ENCODE measurements around the gene DNM3.

DNM3 gene

DNA sequence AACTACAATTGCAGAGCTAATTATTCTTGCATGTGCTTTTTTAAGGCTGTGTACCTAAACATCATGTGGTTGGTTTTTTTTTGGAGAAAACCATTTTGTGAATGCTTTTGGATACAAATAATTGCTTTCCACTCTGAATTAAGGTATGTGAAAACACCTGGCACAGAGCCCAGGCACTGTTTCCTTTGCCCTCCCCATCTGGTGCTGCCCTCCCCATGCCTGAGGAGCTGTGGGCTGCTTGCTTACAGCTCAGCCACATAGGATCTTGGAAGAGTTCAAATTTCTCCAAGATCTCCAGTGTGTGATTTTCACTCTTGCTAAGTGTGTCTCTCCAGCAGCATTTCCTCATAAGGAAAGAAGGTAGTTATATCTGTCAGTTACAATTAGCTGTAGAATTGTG is 27.8 kb downstream of the DNM3 start:
- DNase-seq (ENCODE audit: low read depth in 2 of 2): no peak

DNA sequence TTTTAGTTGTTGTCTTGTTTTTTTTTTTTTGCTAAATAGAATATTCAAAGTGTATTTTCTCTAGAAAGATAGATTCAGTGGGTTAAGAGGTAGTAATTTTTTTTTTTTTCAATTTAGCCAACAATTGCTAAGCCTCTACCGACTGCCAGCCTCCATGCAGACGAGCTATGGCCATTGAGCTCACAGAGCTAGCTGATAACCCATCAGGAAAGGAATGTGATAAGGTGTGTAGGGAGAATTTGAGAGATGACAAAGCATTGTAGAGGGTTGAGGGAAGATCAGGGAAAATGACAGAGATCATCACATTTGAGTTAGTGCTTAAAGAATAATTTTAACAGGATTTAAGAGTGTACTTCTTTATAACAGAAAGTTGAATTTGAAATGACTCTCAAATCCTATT is 30.6 kb downstream of the DNM3 start:
- no peak for DNase-seq (ENCODE audit: low read depth in 2 of 2)

DNA sequence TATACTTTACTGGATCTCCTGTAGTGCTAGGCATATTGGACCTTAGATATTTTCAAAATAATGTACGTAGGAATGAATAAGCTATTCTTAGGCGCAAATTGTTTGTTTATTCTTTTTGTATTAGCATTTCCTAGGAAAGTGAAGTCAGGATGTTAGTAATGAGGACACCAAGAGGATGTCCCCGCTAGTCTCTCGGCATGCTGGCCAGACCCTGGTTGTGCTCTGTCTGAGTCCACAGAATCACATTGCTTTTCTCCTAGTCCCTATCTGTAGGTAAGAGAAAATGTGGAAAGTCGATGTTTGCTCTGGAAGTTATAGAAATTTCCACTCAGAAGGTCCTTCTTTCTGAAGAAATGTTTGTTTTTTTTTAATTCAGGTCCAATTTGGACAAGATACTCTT is 31.1 kb downstream of the DNM3 start:
- no peak for DNase-seq (ENCODE audit: low read depth in 2 of 2)

DNA sequence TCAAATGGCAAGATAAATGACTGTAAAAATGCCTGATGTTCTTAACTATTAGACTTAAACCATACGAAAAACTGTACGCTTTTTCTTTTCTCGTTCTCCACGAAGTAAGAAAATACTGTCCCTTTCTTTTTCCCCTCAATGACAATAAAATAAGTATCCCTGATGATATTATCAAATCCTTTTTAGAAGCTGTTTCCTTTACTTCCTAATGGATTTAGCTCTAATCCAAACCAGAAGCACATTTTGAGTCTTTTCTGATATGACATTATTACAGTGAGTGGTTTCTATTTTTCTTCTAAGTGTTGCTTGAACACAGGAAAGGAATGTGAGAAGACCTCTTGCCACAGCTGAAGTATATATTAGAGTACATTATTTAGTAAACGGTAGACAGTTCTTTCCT is 32.4 kb downstream of the DNM3 start:
- no peak for DNase-seq (ENCODE audit: low read depth in 2 of 2)

DNA sequence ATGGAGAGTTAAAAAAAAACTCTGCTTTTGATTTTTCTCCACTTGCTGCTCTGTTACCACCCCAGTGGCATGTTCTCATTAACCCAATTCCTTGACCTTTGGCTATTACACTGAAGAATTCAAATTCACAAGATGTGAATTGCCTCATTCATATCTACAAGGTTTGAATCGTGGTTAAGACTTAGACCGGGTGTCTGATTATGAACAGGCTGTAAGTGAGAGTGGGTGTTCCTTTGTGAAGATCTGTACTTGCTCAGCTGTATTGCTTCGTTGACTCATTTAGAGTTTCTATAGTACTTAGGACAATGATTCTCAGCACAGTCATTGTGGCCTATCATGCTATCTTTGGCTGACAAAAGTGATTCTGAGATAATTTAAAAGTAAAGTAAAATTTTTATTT is 36.4 kb downstream of the DNM3 start:
- DNase-seq (ENCODE audit: low read depth in 2 of 2): no peak

DNA sequence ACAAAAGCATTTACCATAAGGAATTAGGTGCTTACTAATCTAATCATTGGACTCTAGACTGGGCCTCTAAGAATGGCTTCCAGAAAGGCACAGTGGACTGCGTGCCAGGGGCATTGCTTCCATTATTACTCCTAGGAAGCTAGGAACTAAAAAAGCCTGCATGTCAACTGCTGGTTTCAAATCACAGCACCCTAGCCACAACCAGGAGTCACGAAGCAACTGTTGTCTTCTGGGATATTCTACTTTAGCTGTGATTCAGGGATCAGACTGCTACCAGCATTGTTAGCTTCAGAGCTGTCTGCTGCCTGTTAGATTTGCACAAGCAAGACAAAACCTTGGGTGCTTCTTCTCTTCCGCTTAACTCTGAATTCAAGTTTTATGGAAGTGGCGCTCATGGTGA is 38.3 kb downstream of the DNM3 start:
- DNase-seq (ENCODE audit: low read depth in 2 of 2): no peak

DNA sequence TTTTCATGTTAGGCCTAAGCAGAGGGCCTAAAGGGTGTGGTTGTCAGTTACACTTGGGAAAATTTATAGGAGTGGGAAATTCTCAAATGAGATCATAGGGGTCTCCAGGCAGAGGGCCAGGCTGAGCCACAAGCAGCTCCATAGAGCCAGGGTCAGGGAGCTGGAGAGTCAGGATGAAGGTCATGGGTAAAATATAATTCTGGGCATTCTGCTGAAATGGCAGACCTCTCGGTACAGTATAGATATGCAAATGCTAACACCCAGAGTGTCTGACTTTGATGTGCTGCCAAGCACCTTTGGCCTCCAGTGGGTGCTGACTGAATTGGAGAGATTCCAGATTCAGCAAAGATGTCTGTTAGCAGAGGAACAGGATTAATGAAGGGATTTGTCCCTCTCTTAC is 40.1 kb downstream of the DNM3 start:
- no peak for DNase-seq (ENCODE audit: low read depth in 2 of 2)

DNA sequence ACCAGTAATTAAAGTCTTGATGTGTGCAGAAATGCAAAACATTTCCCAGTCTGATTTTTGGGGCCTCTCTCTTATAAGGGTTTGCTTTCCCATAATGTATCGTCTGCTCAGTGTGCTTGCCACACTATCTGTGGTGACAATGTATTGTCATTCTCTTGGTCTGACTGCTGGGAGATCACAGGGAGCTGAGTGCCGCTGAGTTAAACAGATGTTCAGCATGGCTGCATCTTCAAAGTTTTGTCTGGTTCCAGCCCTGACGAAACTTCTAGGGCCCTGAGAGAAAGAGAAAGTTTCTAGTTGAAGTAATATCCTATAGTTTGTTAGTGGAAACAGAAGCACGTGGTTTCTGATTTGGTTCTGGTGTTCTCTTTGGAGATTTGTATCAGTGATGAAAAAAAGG is 42.6 kb downstream of the DNM3 start:
- DNase-seq (ENCODE audit: low read depth in 2 of 2): no peak

DNA sequence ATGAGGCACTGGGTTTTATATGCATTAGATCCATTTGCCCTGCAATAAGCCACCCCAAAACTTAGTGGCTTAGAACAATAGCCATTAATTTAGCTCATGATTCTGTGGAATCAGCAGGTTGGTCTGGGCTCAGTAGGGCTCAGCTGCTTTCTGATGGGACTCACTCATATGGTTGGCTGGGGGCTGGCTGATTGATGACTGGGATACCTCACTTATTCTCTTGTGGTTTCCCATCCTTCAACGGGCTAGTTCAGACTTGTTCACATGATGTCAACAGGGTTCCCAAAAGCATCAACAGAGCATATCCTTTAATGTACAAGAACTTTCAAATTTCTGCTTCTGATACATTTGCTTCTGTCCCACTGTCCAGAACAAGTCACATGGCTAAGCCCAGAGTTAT is 43.2 kb downstream of the DNM3 start:
- DNase-seq (ENCODE audit: low read depth in 2 of 2): no peak

DNA sequence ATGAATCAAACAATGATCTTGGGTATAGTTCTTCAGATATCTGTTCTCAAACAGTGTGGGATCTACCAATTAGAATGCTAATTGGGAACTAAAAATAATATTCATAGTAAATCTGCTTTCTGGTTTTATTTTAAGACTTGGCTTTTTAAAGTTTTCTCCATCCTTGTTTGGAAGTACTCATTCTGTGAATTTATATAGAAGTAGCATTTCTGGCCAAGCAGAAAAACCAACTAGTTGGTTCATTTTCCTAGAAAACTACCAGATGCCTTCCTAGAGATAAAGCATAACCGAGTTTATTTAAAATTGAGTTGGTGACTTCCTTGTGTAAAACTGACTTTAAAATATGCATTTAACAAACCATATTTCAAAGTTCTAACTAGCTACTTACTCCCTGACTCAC is 48.8 kb downstream of the DNM3 start:
- no peak for DNase-seq (ENCODE audit: low read depth in 2 of 2)

DNA sequence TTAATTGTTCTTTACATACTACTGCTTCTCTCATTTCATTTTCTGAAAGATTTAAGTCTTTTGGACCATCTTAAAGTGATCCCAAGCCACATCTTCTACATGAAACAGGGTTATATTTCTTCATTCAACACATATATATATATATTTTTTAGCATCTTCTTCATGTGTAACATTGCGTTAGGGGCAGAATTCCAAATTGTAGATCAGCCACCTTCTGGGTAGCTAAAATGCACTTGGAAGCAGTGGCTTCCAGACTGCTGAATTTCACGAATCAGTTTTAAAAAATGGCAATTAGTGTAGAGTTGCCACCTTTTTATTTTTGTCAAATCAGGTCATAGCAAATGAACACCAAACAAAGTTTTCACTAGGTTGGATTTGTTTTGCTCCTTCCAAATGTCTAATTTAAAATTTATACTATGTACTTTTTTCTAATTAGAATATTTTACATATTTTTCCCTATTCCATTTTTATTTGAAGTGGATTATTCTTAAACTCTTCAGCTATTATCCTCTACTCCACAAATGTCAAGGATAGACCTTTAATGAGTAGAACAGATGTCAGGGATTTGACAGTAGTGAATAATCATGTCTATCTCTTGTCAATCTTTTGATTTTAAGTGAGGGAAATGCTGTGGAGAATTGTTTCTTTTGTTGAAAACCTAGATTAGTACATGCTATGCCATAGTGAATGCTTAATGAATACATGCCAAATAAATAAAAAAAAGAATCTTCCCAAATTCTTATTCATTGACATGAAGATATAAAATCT is 55.8 kb downstream of the DNM3 start:
- DNase-seq (ENCODE audit: low read depth in 2 of 2): no peak

DNA sequence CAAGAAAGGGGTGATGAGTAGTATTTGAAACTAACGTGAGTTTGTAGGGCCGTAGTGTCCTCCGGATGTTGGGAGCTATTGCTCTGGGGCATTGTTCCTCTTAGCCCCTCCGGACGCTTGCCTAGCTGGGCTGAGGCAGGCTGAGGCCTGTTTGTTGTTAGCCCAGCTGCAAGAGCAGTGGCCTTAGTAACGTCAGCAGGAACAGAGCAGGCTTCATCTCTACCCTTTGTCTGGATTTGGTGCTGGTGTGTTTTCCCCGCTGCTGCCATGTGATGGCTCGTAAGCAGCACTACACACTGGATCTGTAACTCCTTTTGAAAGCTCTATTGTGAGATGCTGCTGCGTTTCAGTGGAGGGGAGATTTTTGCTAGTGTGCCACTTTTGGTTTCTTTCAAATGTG is 57.6 kb downstream of the DNM3 start:
- no peak for DNase-seq (ENCODE audit: low read depth in 2 of 2)

DNA sequence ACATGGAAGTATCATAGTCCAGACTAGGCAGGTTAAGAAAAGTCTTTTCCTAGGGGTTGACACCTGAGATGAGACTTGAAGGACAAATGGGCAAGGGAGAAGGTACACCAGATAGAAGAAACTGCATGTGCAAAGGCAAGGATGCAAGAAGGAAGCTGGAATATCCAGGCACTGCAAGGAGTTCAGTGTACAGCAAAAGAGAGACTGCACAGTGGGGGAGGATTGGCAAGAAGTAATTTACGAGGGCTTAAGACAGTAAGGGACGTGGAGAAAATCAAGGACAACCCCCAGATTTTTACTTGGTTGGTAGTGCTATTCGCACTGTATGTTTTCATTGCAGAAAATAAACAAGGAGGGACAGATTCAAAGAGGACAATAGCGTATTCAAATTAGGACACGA is 58.5 kb downstream of the DNM3 start:
- DNase-seq (ENCODE audit: low read depth in 2 of 2): no peak

DNA sequence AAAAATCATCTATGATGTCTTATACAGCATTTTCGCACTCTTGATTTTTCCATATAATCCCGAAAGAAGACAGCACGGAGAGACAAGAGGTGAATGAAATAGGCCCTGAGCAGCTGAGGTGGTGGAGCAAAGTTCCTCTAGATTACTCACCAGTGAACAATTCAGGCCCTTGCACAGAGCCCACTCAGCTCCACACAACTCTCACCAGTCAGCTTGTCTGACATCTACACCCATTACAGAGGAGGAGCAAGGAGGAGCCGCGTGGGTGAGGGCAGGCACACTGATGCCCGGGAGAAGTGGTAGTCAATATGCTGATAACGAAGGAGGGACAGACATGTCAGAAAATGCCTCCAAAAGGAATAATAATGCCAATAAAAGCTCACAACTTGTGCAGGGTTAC is 59.9 kb downstream of the DNM3 start:
- DNase-seq (ENCODE audit: low read depth in 2 of 2): no peak

DNA sequence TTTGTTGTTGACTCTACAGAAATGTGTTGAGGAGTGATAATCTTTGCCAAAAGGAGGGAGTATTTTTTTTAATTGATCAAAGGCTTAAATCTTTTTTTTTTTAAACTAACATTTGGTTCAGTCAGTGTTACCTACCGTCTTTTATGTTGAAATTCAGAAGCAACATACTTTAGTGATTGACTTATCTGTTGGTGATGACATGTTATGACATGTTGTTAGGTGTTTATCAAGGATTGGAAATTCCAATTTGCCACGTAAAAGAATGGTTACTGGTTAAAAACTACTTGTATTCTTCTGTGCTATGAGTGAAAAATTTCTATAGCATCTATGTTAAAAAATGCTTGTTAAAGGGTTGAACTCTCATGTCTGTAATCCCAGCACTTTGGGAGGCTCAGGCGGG is 61.2 kb downstream of the DNM3 start:
- no peak for DNase-seq (ENCODE audit: low read depth in 2 of 2)

DNA sequence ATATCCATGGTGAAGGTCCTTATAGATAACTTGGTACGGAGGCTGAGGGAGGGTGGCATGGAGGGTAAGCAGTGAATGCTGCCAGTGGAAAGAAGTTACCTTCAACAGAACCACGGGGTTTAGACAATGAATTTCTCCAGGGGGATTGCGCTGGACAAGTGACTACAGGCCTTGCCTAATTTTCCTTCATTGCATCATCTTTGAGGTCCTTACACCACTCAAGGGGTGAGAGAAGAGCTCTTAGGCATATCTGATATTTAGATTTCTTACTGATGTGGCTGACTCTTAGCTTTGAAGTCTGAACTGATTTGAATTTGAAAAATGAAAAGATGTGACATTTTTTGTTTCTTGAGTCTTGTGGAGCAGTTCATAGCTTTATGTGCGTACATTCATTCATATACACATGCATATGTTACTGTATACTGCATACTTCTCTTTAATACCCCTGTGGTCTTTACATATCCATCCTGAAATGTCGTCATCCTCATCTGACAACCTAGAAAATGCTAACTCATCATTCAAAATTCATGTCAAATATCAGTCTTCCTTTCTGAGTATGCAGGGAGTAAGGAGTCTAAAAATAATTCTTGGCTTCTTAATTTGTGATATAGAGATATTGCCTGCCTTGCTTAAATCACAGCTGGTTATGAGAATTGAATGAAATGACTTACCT is 63.6 kb downstream of the DNM3 start:
- no peak for DNase-seq (ENCODE audit: low read depth in 2 of 2)

DNA sequence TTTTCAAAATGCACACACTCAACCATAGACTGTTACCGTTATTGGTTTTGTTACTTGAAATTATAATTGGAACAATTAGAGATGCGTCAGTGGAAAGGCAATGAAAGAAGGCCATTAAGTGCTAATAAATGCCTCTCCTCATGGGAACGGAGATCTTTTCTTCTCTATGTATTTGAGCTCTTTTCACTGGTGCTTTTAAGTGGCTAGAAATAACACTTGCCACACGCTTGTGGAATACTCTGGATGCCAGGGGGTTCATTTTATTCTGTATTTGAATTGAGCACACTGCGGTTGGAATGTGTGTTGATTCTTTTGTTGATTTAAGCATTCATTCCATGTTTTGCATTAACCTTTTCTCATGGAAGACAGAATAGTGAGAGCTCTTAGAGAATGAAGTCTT is 68.4 kb downstream of the DNM3 start:
- no peak for DNase-seq (ENCODE audit: low read depth in 2 of 2)

DNA sequence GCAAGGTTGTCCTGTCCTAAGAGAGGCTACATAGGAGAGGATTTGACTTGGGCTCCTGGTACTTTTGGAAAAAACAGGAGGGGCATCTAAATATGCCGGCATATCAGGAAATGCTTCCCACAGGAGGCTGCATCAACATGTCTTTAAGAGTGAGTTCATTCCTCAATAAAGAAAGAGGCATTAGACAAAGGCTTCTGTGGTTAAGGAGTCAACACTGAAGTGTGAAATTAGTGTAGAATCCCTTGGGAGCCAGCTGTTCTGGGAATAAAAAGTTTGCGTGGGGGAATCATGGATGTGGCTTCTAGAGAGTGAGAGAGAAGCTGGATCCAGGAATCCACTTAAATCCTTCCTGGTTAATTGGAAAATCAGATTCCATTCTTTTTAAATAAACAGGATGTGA is 69.5 kb downstream of the DNM3 start:
- no peak for DNase-seq (ENCODE audit: low read depth in 2 of 2)

DNA sequence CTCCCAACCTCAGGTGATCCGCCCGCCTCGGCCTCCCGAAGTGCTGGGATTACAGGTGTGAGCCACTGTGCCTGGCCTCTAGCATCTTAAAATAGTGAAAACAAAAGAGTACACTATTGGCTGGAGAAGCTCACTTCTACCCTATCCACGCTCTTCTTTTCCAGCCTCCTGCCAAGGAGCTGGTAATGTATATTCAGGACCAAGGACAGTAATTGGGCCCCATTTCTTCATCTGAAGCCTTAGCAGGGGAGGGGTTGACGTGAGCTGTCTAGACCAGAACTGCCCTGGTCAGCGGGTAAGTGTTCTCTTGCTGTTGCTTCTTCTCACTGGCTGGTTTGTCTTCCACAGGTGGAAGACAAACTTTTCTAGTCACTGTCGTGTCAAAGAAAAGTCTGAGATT is 70.2 kb downstream of the DNM3 start:
- no peak for DNase-seq (ENCODE audit: low read depth in 2 of 2)

DNA sequence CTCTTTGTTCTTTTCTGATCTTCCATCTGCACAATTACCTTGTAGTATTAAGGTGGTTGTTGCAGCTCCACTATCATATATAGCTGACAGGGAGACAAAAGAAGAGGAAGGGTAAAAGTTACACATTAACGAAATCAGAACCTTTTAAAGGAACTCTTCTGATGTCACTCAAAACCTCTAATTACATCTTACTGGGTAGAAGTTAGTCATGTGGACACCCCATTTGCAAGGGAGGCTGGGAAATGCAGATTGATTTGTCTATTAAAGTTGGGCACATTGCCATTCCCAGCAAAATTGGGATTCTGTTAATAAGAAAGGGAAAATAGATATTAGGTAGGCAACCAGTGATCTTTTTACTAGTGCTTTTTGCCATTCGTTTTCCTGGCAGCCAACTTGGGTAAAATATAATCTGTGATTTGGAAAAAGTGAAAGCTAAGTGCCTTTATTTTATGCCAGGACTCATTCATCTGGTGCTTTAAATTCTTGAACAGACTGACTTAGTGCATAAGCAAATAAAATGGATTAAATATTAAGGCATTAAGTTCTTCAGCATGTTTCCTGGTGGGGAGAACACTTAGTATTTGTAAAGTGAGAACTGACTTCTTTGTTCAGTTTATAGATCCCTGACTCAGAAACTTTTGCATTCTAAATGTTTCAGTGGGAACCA is 71.3 kb downstream of the DNM3 start:
- DNase-seq (ENCODE audit: low read depth in 2 of 2): no peak

DNA sequence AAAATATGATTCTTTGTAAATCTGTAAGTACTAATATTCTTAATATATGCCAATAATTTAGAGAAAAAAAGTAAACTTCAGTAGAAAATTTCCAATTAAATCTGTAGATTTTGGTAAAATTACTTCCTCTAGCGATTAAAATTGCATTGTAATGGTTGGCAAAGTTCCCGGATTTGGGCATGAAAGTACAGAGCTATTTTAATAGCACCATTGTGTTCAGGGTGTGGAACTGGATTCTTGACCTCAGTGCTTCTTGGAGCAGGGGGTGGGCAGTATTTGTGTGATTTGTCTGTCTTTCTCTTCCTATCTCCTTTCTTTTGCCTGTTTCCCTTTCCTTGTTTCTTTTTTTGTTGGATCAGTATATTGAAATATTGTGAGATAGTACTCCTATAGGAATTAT is 72.1 kb downstream of the DNM3 start:
- DNase-seq (ENCODE audit: low read depth in 2 of 2): no peak

DNA sequence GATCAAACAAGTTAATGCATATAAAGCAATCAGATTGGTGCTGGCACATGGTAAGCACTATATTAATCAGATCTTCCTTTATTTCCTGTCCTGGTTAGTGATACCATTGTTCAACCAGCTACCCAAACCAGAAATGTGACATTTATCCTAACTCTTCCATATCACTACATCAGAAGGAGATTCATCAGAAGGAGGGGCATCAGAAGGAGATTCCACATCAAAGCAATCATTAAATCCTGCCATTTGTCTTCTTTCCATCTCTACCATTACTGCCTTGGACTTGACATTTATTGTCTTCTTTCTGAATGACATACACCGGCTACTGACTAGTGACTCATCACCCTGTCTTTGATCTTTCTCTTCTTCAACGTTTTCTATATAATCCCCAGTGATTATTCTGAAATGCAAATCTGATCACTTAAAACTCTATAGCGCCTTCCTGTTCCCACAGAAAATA is 75.0 kb downstream of the DNM3 start:
- no peak for DNase-seq (ENCODE audit: low read depth in 2 of 2)

DNA sequence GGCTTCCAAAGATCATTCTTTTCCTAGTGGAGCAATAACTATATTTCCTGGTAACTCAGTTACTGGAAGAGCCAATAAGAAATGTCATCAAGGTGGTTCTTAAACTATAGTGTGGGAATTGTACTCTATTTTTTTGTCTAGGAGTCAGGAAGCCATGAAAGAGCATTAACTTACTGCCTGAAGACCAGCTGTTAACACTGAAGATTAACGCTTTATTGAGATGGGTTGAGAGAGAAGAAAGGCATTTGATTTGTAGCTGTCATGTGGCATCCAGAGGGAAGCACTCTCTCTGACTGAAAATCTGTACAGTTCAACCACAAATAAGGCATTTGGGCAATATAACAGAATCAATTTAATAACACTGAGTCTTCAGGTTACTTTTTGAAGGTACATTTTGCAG is 76.0 kb downstream of the DNM3 start:
- DNase-seq (ENCODE audit: low read depth in 2 of 2): no peak
